Skeletal muscle tissue (tissue), 4 donors: ENCODE measurements around the gene DDN. TPM values are rescaled to one million over a fixed set of nuclear protein-coding genes. Genes with fewer than 3 reads are reported as not detected.
A peak's percentile ranks its signal among the peaks of the same experiment; 100 is the strongest.

Experiments
- H3K27ac ChIP-seq: one replicate; pipeline ENCODE4 v1.7.0; 2013; ENCODE audit warnings: mild to moderate bottlenecking, low read depth, low read length, inconsistent platforms
- H3K27me3 ChIP-seq, 3 donors: one replicate each; pipeline ENCODE4 v1.7.0; 2013; ENCODE audit warnings: low read length in 3 of 3; ENCODE audit not compliant: control insufficient read depth in 3 of 3, insufficient read depth in 3 of 3
- H3K36me3 ChIP-seq, 3 donors: one replicate each; pipeline ENCODE4 v1.7.0; 2013; ENCODE audit warnings: low read length in 3 of 3; ENCODE audit not compliant: control insufficient read depth in 3 of 3, insufficient read depth in 3 of 3
- H3K4me1 ChIP-seq, 3 donors: one replicate each; pipeline ENCODE4 v1.7.0; 2013; ENCODE audit warnings: low read length in 3 of 3, mild to moderate bottlenecking in 3 of 3; ENCODE audit not compliant: control insufficient read depth in 3 of 3, insufficient read depth in 3 of 3
- H3K4me3 ChIP-seq, 3 donors: one replicate each; pipeline ENCODE4 v1.7.0; 2013; ENCODE audit warnings: low read length in 3 of 3
- H3K9ac ChIP-seq, 3 donors: one replicate each; pipeline ENCODE4 v1.7.0; 2013; ENCODE audit warnings: low read length in 3 of 3, mild to moderate bottlenecking in 3 of 3, moderate library complexity in 2 of 3, low read depth in 1 of 3
- H3K9me3 ChIP-seq, 3 donors: one replicate each; pipeline ENCODE4 v1.7.0; 2013; ENCODE audit warnings: low read length in 3 of 3; ENCODE audit not compliant: control insufficient read depth in 3 of 3
- total RNA-seq: library from RNA; depleted of rRNA; stranded (reverse); fragments of >200 nt; gene quantifications from one replicate; pipeline ENCODE4 v1.2.3, GENCODE V29; 2014
- donor health status: Osteomylitis.

DDN gene
- total RNA-seq, 1 donor from 2014 or later = 18.8 TPM

- Histone ChIP-seq H3K9ac (peak overlapping the region in 1 of 3 donors; percentile 7), H3K4me1 (peaks cover 16 to 64% (median 41%) of the 10 kb centered on the region in 3 donors), H3K27ac (peak overlapping the region; percentile 43), H3K36me3 (peaks cover 12 to 21% (median 14%) of the 10 kb centered on the region in 3 donors), H3K9me3 (no peaks in the 10 kb centered on the region), H3K27me3 (no peaks in the 10 kb centered on the region), H3K4me3 (no peak overlapping the region)
Observed at GRCh38 chr12:49014547-49014946, 15.4 kb upstream of the DDN start.

GRCh38 chr12:49013428-49013827, 14.3 kb upstream of the DDN start:
- Histone ChIP-seq H3K36me3 (peaks cover 13 to 21% (median 14%) of the 10 kb centered on the region in 3 donors), H3K27ac (peak overlapping the region; percentile 43), H3K4me3 (no peak overlapping the region)

GRCh38 chr12:49012739-49013138, 13.6 kb upstream of the DDN start:
- H3K4me1 ChIP-seq = peaks cover 11 to 52% (median 34%) of the 10 kb centered on the region in 3 donors
- no peak overlapping the region for H3K4me3 ChIP-seq
- peak overlapping the region; percentile 36 for H3K27ac ChIP-seq
- H3K9me3 ChIP-seq = no peaks in the 10 kb centered on the region
- H3K27me3 ChIP-seq = no peaks in the 10 kb centered on the region
- no peak overlapping the region for H3K9ac ChIP-seq
- H3K36me3 ChIP-seq = peaks cover 15 to 21% (median 16%) of the 10 kb centered on the region in 3 donors

More at GRCh38 chr12:49013428-49013827, 14.3 kb upstream of the DDN start:
- Histone ChIP-seq H3K4me1 (peaks cover 15 to 59% (median 37%) of the 10 kb centered on the region in 3 donors), H3K27me3 (no peaks in the 10 kb centered on the region), H3K9me3 (no peaks in the 10 kb centered on the region), H3K9ac (no peak overlapping the region)

GRCh38 chr12:49010092-49010668, 11.0 kb upstream of the DDN start:
- Histone ChIP-seq H3K27me3 (no peaks in the 10 kb centered on the region), H3K27ac (no peak overlapping the region), H3K9ac (peak overlapping the region in 1 of 3 donors; percentile 41), H3K36me3 (peaks cover 16 to 30% (median 24%) of the 10 kb centered on the region in 3 donors), H3K4me3 (no peak overlapping the region), H3K9me3 (no peaks in the 10 kb centered on the region), H3K4me1 (peaks cover 0 to 28% (median 17%) of the 10 kb centered on the region in 3 donors)

GRCh38 chr12:49008943-49009342, 9.8 kb upstream of the DDN start:
- Histone ChIP-seq H3K4me3 (no peak overlapping the region), H3K36me3 (peaks cover 28 to 41% (median 33%) of the 10 kb centered on the region in 3 donors), H3K9ac (no peak overlapping the region), H3K27me3 (no peaks in the 10 kb centered on the region), H3K9me3 (no peaks in the 10 kb centered on the region), H3K4me1 (peaks cover 0 to 16% (median 13%) of the 10 kb centered on the region in 3 donors), H3K27ac (no peak overlapping the region)

- peaks cover 27 to 46% (median 42%) of the 10 kb centered on the region in 3 donors for H3K4me1 ChIP-seq
- H3K4me3 ChIP-seq = peak overlapping the region; percentile 29 to 62 (median 59)
- H3K27ac ChIP-seq = no peak overlapping the region
- peaks cover 38 to 44% (median 39%) of the 10 kb centered on the region in 3 donors for H3K36me3 ChIP-seq
- peak overlapping the region; percentile 40 to 81 (median 64) for H3K9ac ChIP-seq
- peaks cover 8 to 31% (median 14%) of the 10 kb centered on the region in 3 donors for H3K27me3 ChIP-seq
- H3K9me3 ChIP-seq = no peaks in the 10 kb centered on the region
Observed at GRCh38 chr12:49000346-49000745, 1.2 kb upstream of the DDN start.

GRCh38 chr12:48998497-48999353, 450 bp downstream of the DDN start:
- Histone ChIP-seq H3K9ac (peak overlapping the region in 2 of 3 donors; percentile 36 to 69), H3K4me1 (peaks cover 27 to 51% (median 47%) of the 10 kb centered on the region in 3 donors), H3K4me3 (peak overlapping the region; percentile 64 to 76 (median 67)), H3K9me3 (no peaks in the 10 kb centered on the region), H3K36me3 (peaks cover 25 to 28% (median 27%) of the 10 kb centered on the region in 3 donors), H3K27me3 (peaks cover 12 to 36% (median 22%) of the 10 kb centered on the region in 3 donors), H3K27ac (no peak overlapping the region)

GRCh38 chr12:48997719-48998496, 1.3 kb downstream of the DDN start:
- peaks cover 27 to 51% (median 47%) of the 10 kb centered on the region in 3 donors for H3K4me1 ChIP-seq
- no peaks in the 10 kb centered on the region for H3K9me3 ChIP-seq
- peak overlapping the region; percentile 64 to 76 (median 67) for H3K4me3 ChIP-seq
- peaks cover 15 to 36% (median 24%) of the 10 kb centered on the region in 3 donors for H3K27me3 ChIP-seq
- peaks cover 17 to 21% (median 19%) of the 10 kb centered on the region in 3 donors for H3K36me3 ChIP-seq
- H3K9ac ChIP-seq = peak overlapping the region in 2 of 3 donors; percentile 32 to 69
- H3K27ac ChIP-seq = no peak overlapping the region
